ENCODE data around the gene HSF4.

The HSF4 gene

DNA sequence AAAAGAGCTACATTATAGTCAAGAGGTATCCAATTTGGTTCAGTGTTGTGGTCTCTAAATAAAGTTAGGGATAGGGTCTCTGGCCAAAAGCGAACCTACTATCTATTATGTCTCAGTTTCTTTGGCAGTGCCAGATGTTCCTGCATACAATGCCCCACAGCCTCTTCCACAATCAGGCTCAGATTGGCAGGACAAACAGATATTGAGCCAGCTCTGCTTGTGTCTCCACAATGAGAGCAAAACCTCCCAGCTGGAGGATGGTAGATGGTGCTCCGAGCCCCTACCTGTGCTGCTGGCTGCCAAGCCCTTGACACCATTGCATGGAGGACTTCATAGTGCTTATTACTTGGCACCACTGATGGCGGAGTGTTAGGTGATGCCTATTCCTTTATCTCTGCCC is 35.1 kb upstream of the HSF4 start:
- H3K36me3 ChIP-seq (ENCODE audit: control insufficient read depth, insufficient read depth, low read length): no peaks in the 10 kb centered on the region

DNA sequence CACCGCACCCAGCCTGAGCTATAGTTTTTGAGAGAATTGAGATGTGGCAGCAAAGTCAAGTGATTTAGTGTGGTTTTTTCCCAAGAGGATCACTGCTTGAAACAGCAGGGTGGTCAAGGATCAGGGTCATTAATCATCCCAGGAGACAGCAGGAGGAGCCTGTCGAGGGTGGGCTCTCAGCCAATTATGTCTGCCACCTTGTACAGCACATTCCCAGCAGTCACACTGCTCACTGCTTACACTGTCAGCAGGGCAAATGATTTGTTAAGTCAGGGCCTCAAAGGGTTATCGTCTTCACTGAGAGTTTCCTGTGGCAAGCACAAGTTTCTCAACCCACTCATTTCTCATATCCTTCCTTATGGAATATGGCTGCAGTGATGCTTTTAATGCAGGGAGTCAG is 26.9 kb upstream of the HSF4 start:
- H3K4me2 ChIP-seq (ENCODE audit: low read length): no peak overlapping the region
- no peaks in the 10 kb centered on the region for H3K9me3 ChIP-seq (ENCODE audit: control insufficient read depth, low read length)
- H3K79me2 ChIP-seq: no peaks in the 10 kb centered on the region
- H3K27me3 ChIP-seq (ENCODE audit: control insufficient read depth, insufficient read depth, low read length): no peaks in the 10 kb centered on the region
- no peaks in the 10 kb centered on the region for H3K4me1 ChIP-seq
- H2AFZ ChIP-seq: no peak overlapping the region
- TF ChIP-seq, protein P1, sequence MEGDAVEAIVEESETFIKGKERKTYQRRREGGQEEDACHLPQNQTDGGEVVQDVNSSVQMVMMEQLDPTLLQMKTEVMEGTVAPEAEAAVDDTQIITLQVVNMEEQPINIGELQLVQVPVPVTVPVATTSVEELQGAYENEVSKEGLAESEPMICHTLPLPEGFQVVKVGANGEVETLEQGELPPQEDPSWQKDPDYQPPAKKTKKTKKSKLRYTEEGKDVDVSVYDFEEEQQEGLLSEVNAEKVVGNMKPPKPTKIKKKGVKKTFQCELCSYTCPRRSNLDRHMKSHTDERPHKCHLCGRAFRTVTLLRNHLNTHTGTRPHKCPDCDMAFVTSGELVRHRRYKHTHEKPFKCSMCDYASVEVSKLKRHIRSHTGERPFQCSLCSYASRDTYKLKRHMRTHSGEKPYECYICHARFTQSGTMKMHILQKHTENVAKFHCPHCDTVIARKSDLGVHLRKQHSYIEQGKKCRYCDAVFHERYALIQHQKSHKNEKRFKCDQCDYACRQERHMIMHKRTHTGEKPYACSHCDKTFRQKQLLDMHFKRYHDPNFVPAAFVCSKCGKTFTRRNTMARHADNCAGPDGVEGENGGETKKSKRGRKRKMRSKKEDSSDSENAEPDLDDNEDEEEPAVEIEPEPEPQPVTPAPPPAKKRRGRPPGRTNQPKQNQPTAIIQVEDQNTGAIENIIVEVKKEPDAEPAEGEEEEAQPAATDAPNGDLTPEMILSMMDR (IDR thresholded peaks at IDR 0.05): no peak
- H3K4me3 ChIP-seq (ENCODE audit: low read depth, low read length): no peak overlapping the region
- no peak overlapping the region for H3K9ac ChIP-seq
- H3K36me3 ChIP-seq (ENCODE audit: control insufficient read depth, insufficient read depth, low read length): no peaks in the 10 kb centered on the region
- H3K27ac ChIP-seq: no peak overlapping the region

More for the DNA sequence above, 35.1 kb upstream of the HSF4 start:
- TF ChIP-seq, protein P1 (IDR thresholded peaks at IDR 0.05): no peak
- no peak overlapping the region for H3K4me3 ChIP-seq (ENCODE audit: low read depth, low read length)
- H3K27me3 ChIP-seq (ENCODE audit: control insufficient read depth, insufficient read depth, low read length): no peaks in the 10 kb centered on the region
- no peak overlapping the region for H3K9ac ChIP-seq
- no peaks in the 10 kb centered on the region for H3K4me1 ChIP-seq
- no peak overlapping the region for H3K27ac ChIP-seq
- no peak overlapping the region for H3K4me2 ChIP-seq (ENCODE audit: low read length)
- H2AFZ ChIP-seq: no peak overlapping the region
- peaks cover 7% of the 10 kb centered on the region for H3K79me2 ChIP-seq
- no peaks in the 10 kb centered on the region for H3K9me3 ChIP-seq (ENCODE audit: control insufficient read depth, low read length)

DNA sequence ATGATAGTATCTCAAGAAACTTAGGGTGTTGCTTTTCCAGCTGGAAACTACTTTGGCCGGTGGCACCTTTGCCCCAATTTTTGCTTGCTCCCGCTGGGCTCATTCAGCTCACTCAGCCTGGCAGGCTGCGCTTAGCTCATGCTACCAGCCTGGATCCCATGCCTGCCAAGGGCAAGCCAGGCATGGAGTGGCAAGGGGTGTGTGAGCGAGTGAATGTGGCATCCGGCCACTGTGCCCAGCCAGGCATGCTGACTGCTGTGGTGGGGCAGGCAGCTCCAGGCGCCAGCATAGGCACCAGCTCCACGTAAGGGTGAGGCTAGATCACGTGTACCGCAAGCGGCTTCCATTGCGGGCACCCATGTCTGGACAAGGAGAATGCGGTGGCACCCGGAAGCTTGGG is 23.2 kb upstream of the HSF4 start:
- no peaks in the 10 kb centered on the region for H3K27me3 ChIP-seq (ENCODE audit: control insufficient read depth, insufficient read depth, low read length)
- TF ChIP-seq, protein P1 (IDR thresholded peaks at IDR 0.05): no peak
- no peaks in the 10 kb centered on the region for H3K9me3 ChIP-seq (ENCODE audit: control insufficient read depth, low read length)
- no peaks in the 10 kb centered on the region for H3K4me1 ChIP-seq
- no peak overlapping the region for H2AFZ ChIP-seq
- no peak overlapping the region for H3K4me2 ChIP-seq (ENCODE audit: low read length)
- no peaks in the 10 kb centered on the region for H3K36me3 ChIP-seq (ENCODE audit: control insufficient read depth, insufficient read depth, low read length)
- H3K4me3 ChIP-seq (ENCODE audit: low read depth, low read length): no peak overlapping the region
- no peak overlapping the region for H3K9ac ChIP-seq
- H3K27ac ChIP-seq: no peak overlapping the region
- H3K79me2 ChIP-seq: no peaks in the 10 kb centered on the region

DNA sequence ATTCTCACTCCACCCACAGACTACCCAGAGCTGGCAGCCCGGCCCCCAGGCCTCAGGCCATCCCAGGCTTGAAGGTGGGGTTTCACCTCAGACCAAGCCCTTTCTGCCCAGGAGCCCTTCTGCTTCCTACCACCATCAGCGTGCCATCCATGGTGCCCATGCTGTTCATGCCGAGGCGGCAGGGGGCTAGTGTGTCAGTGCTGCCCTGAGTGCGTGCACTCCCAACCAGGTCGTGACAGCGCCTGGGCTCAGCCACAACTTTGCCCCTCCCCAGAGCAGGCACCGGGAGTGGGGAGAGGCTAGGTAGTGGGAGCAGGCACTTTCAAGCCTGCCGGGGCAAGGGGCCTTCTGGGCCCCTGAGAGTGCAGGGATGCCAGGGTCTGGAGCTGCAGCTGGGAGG is 22.2 kb upstream of the HSF4 start:
- H3K4me2 ChIP-seq (ENCODE audit: low read length): no peak overlapping the region

DNA sequence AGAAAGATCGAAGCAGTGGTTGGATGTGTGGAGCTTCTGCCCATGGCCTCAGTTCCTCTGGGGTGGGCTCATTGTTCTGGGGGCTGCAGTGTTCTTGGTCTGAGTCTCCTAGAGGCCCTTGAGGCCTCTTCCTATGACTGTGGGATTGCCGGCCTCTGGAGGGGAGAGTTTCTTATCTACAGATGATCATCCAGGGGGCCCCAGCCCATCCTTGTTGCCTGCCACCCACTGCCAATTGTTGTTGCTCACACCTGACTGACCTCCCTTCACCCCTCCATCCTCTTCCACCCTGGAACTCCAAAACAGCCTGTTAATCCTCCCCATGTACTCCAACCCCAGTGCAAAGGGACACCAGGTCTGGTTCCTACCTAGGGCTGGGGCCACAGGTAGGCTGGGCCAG is 19.6 kb upstream of the HSF4 start:
- H3K27ac ChIP-seq: no peak overlapping the region
- no peak overlapping the region for H3K9ac ChIP-seq
- H3K4me3 ChIP-seq (ENCODE audit: low read depth, low read length): no peak overlapping the region
- H3K4me2 ChIP-seq (ENCODE audit: low read length): no peak overlapping the region
- no peaks in the 10 kb centered on the region for H3K79me2 ChIP-seq
- H3K9me3 ChIP-seq (ENCODE audit: control insufficient read depth, low read length): no peaks in the 10 kb centered on the region
- H3K36me3 ChIP-seq (ENCODE audit: control insufficient read depth, insufficient read depth, low read length): no peaks in the 10 kb centered on the region
- no peaks in the 10 kb centered on the region for H3K4me1 ChIP-seq
- TF ChIP-seq, protein P1 (IDR thresholded peaks at IDR 0.05): no peak
- no peaks in the 10 kb centered on the region for H3K27me3 ChIP-seq (ENCODE audit: control insufficient read depth, insufficient read depth, low read length)
- no peak overlapping the region for H2AFZ ChIP-seq

More for the DNA sequence above, 22.2 kb upstream of the HSF4 start:
- H3K36me3 ChIP-seq (ENCODE audit: control insufficient read depth, insufficient read depth, low read length): no peaks in the 10 kb centered on the region
- TF ChIP-seq, protein P1 (IDR thresholded peaks at IDR 0.05): no peak
- no peaks in the 10 kb centered on the region for H3K9me3 ChIP-seq (ENCODE audit: control insufficient read depth, low read length)
- no peak overlapping the region for H3K4me3 ChIP-seq (ENCODE audit: low read depth, low read length)
- no peak overlapping the region for H3K9ac ChIP-seq
- H3K27ac ChIP-seq: no peak overlapping the region
- H3K27me3 ChIP-seq (ENCODE audit: control insufficient read depth, insufficient read depth, low read length): no peaks in the 10 kb centered on the region
- no peaks in the 10 kb centered on the region for H3K79me2 ChIP-seq
- H3K4me1 ChIP-seq: no peaks in the 10 kb centered on the region
- no peak overlapping the region for H2AFZ ChIP-seq

Data from parathyroid adenoma (tissue), 2 donors.